GM18870 (cell line): ENCODE measurements around the gene PCLO.
A peak's percentile ranks its signal among the peaks of the same experiment; 100 is the strongest.

Source experiments
- ATAC-seq: cut with Tn5 transposase; IDR thresholded peaks from one replicate; pipeline ENCODE4 v1.9.1; 2021; ENCODE audit warnings: moderate library complexity; ENCODE audit not compliant: unreplicated experiment

Gene PCLO, protein sequence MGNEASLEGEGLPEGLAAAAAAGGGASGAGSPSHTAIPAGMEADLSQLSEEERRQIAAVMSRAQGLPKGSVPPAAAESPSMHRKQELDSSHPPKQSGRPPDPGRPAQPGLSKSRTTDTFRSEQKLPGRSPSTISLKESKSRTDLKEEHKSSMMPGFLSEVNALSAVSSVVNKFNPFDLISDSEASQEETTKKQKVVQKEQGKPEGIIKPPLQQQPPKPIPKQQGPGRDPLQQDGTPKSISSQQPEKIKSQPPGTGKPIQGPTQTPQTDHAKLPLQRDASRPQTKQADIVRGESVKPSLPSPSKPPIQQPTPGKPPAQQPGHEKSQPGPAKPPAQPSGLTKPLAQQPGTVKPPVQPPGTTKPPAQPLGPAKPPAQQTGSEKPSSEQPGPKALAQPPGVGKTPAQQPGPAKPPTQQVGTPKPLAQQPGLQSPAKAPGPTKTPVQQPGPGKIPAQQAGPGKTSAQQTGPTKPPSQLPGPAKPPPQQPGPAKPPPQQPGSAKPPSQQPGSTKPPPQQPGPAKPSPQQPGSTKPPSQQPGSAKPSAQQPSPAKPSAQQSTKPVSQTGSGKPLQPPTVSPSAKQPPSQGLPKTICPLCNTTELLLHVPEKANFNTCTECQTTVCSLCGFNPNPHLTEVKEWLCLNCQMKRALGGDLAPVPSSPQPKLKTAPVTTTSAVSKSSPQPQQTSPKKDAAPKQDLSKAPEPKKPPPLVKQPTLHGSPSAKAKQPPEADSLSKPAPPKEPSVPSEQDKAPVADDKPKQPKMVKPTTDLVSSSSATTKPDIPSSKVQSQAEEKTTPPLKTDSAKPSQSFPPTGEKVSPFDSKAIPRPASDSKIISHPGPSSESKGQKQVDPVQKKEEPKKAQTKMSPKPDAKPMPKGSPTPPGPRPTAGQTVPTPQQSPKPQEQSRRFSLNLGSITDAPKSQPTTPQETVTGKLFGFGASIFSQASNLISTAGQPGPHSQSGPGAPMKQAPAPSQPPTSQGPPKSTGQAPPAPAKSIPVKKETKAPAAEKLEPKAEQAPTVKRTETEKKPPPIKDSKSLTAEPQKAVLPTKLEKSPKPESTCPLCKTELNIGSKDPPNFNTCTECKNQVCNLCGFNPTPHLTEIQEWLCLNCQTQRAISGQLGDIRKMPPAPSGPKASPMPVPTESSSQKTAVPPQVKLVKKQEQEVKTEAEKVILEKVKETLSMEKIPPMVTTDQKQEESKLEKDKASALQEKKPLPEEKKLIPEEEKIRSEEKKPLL (N-terminal part only)

GRCh38 chr7:83162402-83163256 lies at the start of gene PCLO:
TSS of gene PCLO (minus strand) at chr7:83162884. CDS start at chr7:83162592, 292 bp downstream.
- ATAC-seq, result peak; percentile 84

- no peak for ATAC-seq
Measured at GRCh38 chr7:83211685-83212084, 49.0 kb upstream of the PCLO start.

- no peak for ATAC-seq
Measured at GRCh38 chr7:83210479-83210878, 47.8 kb upstream of the PCLO start.

DNA sequence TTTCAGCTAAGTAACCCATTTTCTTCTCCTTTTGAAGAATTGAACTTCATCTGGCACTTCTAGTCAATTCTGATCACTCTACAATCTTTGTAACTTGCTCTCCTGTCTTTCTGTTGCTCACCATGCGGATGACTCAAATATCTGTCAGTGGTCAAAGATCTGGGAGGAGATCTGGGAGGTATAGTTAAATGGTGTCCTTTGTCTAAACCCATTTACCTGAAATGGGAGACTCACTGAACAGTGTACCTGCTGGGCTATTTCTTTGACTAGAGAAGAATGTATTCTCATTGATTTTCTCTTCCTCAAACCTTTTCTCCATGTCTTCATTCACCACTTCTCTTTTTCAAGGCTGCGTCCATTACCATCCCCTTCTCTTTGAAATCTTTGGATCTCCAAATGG lies 42.0 kb upstream of the PCLO start:
- no peak for ATAC-seq

DNA sequence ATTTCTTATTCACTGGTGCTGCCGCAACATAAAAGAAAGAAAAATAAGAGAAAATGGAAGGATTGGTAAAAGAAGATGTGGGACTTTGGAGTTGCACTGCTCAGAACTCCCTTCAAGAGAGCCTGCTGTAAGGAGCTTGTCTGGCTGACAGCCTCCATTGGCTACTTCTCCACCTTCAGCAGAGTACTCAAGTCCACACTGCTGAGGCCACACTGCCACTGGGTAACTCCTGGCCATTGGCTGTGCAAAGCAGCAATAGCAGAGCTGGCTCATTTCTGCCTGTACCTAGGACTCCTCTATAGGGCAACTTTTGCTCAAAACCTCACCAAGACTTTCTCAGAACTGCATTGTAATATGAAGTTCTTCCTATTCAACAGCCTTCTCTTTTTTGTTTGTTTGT lies 38.7 kb upstream of the PCLO start:
- no peak for ATAC-seq

- ATAC-seq, result no peak
Measured at GRCh38 chr7:83190659-83191389, 28.1 kb upstream of the PCLO start.

DNA sequence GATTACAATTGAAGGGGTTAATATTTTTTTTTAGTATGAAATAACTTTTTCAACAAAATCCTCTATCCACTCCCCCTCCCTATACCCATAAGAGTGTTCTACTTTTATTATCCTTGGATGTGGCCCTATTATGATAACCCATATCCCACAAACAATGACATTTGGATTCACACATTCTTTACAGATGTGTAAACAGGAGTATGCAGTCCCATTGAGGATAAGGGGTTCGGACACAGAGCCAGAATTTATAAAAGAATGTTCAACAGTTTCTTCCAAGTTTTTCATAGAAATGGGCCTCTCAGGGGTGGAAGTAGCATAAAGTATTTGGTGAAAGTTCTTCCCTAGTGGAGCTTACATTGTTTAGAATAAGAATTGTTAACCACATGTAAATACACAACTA lies 16.1 kb upstream of the PCLO start:
- ATAC-seq, result no peak

- no peak for ATAC-seq
Measured at GRCh38 chr7:83178066-83178465, 15.4 kb upstream of the PCLO start.

DNA sequence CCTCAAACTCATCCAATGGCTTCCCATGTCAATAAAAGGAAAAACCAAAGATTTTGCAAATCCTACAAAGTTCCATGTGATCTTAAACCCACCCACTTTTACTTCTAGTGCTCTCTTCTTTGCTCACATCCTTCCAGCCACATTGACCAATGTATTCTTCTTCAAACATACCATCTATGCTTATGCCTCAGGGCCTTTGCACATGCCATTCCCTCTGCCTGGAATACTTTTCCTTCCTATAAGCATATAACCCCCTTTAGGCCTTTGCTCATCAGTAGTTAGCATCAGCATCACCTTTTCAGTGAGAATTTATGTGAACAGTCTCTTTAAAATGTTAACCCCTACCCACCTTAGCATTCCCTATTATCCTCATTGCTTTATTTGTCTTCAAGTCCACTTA lies 11.0 kb upstream of the PCLO start:
- no peak for ATAC-seq

DNA sequence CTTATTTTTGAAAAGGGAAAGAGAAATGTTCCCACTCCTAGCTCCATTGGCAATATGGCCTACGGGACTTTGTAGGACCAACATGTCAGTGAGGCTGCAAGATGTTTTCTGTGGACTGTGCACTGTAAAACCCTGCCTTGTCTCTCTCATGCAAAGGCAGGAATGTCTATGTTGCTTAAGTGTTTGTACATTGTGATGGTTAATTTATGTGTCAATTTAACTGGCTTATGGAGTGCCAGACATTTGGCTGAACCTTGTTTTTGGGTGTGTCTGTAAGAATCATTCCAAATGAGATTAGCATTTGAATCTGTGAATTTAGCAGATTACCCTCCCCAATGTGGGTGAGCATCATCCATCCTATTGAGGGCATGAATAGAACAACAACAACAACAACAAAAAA lies 4.1 kb upstream of the PCLO start:
- no peak for ATAC-seq

- peak; percentile 17 for ATAC-seq
Measured at GRCh38 chr7:83161899-83162401, 734 bp downstream of the PCLO start.

GRCh38 chr7:83161186-83161585 lies 1.5 kb downstream of the PCLO start:
- no peak for ATAC-seq

DNA sequence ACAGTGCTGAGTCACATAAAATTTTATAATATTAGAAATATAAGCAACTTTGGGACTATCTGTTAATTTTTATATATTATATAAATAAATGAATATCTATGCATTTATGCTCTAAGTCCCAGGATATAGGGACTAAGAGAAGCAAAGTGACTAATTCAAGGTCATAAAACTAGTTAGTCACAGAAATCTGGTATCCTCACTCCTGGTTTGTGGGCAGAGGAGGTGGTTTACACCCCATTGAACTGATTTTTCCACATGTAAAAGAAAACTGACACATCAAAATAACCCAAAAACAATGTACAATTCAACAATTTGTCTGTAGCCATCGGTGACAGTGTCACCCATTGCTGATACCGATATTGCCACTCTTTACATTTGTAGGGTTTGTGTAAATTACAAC lies 3.0 kb downstream of the PCLO start:
- ATAC-seq, result no peak

- no peak for ATAC-seq
Measured at GRCh38 chr7:83156006-83156405, 6.7 kb downstream of the PCLO start.

DNA sequence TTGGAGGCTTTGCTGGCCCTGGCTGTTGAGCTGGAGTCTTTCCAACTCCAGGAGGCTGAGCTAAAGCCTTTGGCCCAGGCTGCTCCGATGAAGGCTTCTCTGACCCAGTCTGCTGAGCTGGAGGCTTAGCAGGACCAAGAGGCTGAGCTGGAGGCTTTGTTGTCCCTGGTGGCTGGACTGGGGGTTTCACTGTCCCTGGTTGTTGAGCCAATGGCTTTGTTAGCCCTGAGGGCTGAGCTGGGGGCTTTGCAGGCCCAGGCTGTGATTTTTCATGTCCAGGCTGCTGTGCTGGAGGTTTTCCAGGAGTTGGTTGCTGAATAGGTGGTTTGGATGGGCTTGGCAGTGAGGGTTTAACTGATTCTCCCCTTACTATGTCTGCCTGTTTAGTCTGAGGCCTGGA lies 7.3 kb downstream of the PCLO start:
- no peak for ATAC-seq

- no peak for ATAC-seq
Measured at GRCh38 chr7:83153419-83153818, 9.3 kb downstream of the PCLO start.

- ATAC-seq, result no peak
Measured at GRCh38 chr7:83150310-83150709, 12.4 kb downstream of the PCLO start.

DNA sequence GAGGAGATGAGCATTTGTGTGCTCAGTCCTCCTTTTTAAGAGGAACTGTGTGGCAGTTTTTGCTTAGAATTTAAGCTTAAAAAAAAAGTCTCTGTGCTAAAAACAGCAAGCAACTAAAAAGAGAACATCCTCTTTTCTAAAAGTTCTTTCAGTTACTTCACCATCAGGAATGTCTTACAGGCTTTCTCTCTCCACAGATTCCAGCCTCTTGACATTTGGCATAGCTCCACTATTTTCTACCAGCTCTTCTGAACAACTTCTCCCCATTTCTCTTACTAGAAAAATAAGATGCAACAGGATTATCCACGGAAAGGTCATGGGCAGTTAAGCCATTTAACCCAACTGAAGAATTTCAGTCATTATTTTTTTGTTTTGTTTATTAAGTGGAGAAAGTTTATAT lies 13.2 kb downstream of the PCLO start:
- ATAC-seq, result no peak

GRCh38 chr7:83148776-83149175 lies 13.9 kb downstream of the PCLO start:
- no peak for ATAC-seq

DNA sequence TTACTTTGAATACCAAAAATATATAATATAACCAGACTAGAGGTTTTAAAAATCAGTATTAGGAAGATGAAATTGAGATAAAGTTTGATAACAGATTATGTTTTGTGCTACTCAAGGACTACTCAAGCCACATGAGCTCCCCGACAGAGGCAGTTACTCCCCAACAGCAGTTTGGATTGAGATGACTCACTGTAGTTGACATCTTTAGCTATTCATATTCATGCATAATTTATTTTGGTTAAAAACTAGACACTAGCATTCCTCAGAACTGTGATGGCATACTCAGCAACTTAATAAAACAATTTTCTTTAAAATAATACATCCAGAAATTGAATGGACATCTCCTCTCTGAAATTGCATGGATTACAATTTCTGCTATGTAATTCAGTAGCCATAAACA lies 19.6 kb downstream of the PCLO start:
- no peak for ATAC-seq
